A673 (cell line): ENCODE results near the gene MYO5B. TPM values are rescaled to one million over a fixed set of nuclear protein-coding genes. Genes with fewer than 3 reads are reported as not detected.

Experiments
- BruUV-seq: library from RNA; stranded (reverse); fragments of 400-500 nt; replicated peaks from 2 replicates; lab custom pipeline; 2021; lab: Mats Ljungman, UMichigan
- CTCF ChIA-PET: fragments of 300-600 bp; sonication (Branson Sonifier 250); formaldehyde crosslinking; loops from one replicate; lab custom pipeline; 2022; ENCODE audit warnings: antibody characterized with exemption; lab: Charles Lee
- POLR2A ChIA-PET: fragments of 300-600 bp; sonication (Branson Sonifier 250); formaldehyde crosslinking; loops from one replicate; lab custom pipeline; 2022; ENCODE audit warnings: antibody characterized with exemption; ENCODE audit not compliant: low non-redundant PET; lab: Charles Lee
- DNase-seq: peaks from one replicate; pipeline ENCODE4 v3.0.0-alpha.2; 2015; ENCODE audit warnings: low spot score
- H3K27ac ChIP-seq: fragments of 200-600 bp; sonication (generic); 2 replicates; pipeline ENCODE4 v1.5.1; 2016; ENCODE audit warnings: mixed run types, low read depth, mild to moderate bottlenecking, mixed read lengths, antibody characterized with exemption, low read length; ENCODE audit not compliant: poor library complexity, severe bottlenecking
- H3K27me3 ChIP-seq: fragments of 200-600 bp; sonication (generic); replicated peaks from 2 replicates; pipeline ENCODE4 v1.6.1; 2017; ENCODE audit warnings: mixed run types, low read depth, mild to moderate bottlenecking, mixed read lengths, antibody characterized with exemption, low read length; ENCODE audit not compliant: insufficient read depth, poor library complexity
- H3K36me3 ChIP-seq: fragments of 200-600 bp; sonication (generic); 2 replicates; pipeline ENCODE4 v1.6.1; 2016; ENCODE audit warnings: mixed run types, mild to moderate bottlenecking, mixed read lengths, antibody characterized with exemption, low read length; ENCODE audit not compliant: insufficient read depth, poor library complexity, severe bottlenecking
- H3K4me1 ChIP-seq: fragments of 200-600 bp; sonication (generic); 2 replicates; pipeline ENCODE4 v1.6.1; 2017; ENCODE audit warnings: mixed run types, mild to moderate bottlenecking, mixed read lengths, antibody characterized with exemption, low read length; ENCODE audit not compliant: insufficient read depth, poor library complexity, severe bottlenecking
- H3K4me3 ChIP-seq: fragments of 200-600 bp; sonication (generic); 2 replicates; pipeline ENCODE4 v1.5.1; 2016; ENCODE audit warnings: low read depth, mixed run types, mild to moderate bottlenecking, mixed read lengths, low read length; ENCODE audit not compliant: poor library complexity, severe bottlenecking
- H3K9me3 ChIP-seq: fragments of 200-600 bp; sonication (generic); 2 replicates; pipeline ENCODE4 v1.6.1; 2016; ENCODE audit warnings: mixed run types, low read depth, mild to moderate bottlenecking, mixed read lengths, antibody characterized with exemption, low read length; ENCODE audit not compliant: poor library complexity, severe bottlenecking
- EZH2 ChIP-seq: fragments of 200-600 bp; sonication (generic); IDR thresholded peaks from 2 replicates; pipeline ENCODE4 v1.6.1; 2017; ENCODE audit warnings: borderline replicate concordance, low read depth, mild to moderate bottlenecking, mixed read lengths, antibody characterized with exemption, low read length; ENCODE audit not compliant: poor library complexity, severe bottlenecking
- intact Hi-C: fragments of 100-400 bp; cut with micrococcal nuclease; formaldehyde crosslinking; loops from one replicate; pipeline ENCODE4 v1.10.0; 2022; ENCODE audit not compliant: unreplicated experiment
- total RNA-seq: library from RNA; stranded (reverse); gene quantifications from 2 replicates; pipeline ENCODE4 v1.2.3, GENCODE V29; 2021
- TF ChIP-seq, protein P1 (sequence below): fragments of 300-800, 200-600 bp; sonication (generic); conservative IDR thresholded peaks from 2 replicates; pipeline ENCODE4 v1.5.1; 2017; ENCODE audit warnings: low read depth, mild to moderate bottlenecking, antibody characterized with exemption, low read length, moderate library complexity, mixed read lengths

MYO5B gene
- total RNA-seq, 1 experiment from 2014 or later: 0.30 TPM

DNA sequence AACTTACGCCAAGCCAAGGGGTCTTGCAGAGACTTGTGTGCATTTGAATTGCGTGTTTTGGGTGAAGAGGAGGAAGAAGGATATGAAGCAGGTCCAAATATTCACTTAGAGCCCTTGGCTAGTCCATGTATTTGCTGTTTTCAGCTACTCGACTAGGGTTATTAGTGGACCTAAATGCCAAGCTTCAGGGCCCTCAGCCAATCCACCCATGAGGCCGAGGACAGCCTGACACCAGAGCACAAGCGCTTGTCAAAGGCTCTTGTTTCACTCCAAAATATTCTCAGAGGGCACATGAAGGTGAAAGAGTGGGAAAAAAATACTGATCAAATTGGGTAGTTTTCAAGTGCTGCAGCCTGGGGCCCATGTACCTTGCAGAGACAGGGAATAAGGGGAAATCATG lies 206.8 kb downstream of the MYO5B start:
- POLR2A ChIA-PET: no interaction called here

DNA sequence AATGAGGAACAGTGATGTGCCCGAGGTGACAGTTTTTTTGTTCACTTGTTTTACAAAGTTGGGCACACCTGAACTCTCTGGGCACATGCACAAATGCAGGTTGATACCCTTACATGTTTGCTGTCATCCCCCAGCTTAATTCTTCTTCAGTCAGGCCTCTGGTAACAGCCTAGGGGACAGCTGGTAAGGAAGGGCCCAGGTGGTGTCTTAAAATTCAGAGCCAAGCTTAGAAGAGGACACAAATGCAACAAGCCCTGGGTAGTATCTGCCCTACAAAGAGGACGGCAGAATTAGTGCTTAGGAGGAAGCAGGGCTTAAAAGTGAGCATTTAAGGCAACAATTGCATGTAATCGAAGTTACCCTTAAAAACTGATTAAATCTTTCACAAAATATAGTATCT lies 209.7 kb downstream of the MYO5B start:
- DNase-seq: no peak
- BruUV-seq: no TSS peak
- POLR2A ChIA-PET: no interaction called here
- intact Hi-C loops: no loop called here
- Histone ChIP-seq H3K27ac (no peak overlapping the region), H3K4me1 (no peaks in the 10 kb centered on the region), H3K4me3 (no peak overlapping the region), H3K27me3 (peaks cover 61% of the 10 kb centered on the region), H3K36me3 (no peaks in the 10 kb centered on the region), H3K9me3 (no peaks in the 10 kb centered on the region)
- no peak for TF ChIP-seq EZH2
- TF ChIP-seq, protein P1, sequence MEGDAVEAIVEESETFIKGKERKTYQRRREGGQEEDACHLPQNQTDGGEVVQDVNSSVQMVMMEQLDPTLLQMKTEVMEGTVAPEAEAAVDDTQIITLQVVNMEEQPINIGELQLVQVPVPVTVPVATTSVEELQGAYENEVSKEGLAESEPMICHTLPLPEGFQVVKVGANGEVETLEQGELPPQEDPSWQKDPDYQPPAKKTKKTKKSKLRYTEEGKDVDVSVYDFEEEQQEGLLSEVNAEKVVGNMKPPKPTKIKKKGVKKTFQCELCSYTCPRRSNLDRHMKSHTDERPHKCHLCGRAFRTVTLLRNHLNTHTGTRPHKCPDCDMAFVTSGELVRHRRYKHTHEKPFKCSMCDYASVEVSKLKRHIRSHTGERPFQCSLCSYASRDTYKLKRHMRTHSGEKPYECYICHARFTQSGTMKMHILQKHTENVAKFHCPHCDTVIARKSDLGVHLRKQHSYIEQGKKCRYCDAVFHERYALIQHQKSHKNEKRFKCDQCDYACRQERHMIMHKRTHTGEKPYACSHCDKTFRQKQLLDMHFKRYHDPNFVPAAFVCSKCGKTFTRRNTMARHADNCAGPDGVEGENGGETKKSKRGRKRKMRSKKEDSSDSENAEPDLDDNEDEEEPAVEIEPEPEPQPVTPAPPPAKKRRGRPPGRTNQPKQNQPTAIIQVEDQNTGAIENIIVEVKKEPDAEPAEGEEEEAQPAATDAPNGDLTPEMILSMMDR: no peak
- CTCF ChIA-PET: no interaction called here

More for the DNA sequence above, 206.8 kb downstream of the MYO5B start:
- H3K27ac ChIP-seq: no peak overlapping the region
- TF ChIP-seq, protein P1: no peak
- no peak for TF ChIP-seq EZH2
- H3K27me3 ChIP-seq: peaks cover 56% of the 10 kb centered on the region
- no TSS peak for BruUV-seq
- H3K36me3 ChIP-seq: no peaks in the 10 kb centered on the region
- no peak for DNase-seq
- no peaks in the 10 kb centered on the region for H3K9me3 ChIP-seq
- H3K4me1 ChIP-seq: no peaks in the 10 kb centered on the region
- H3K4me3 ChIP-seq: no peak overlapping the region
- CTCF ChIA-PET: no interaction called here
- intact Hi-C loops: no loop called here

DNA sequence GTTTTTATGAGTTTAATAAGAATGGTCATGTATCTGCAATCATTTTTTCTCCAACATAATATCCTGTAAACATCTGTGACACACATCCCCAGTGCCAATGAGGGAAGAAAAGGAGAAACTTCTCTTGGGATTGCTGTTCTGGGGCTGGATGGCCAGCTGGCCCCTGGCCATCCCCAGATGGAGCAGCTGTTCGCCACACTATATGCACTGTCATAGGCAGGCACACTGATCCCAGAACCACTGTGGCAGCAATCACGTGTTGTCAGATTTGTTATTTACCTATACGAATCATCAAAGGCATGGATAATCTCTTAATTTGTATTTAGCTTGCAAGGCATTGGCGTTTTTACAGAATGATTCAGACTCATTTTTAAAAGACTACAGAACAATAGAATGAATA lies 214.1 kb downstream of the MYO5B start:
- CTCF ChIA-PET: no interaction called here
- no TSS peak for BruUV-seq
- Histone ChIP-seq H3K9me3 (no peaks in the 10 kb centered on the region), H3K36me3 (no peaks in the 10 kb centered on the region), H3K4me1 (no peaks in the 10 kb centered on the region), H3K27me3 (peaks cover 75% of the 10 kb centered on the region), H3K27ac (no peak overlapping the region), H3K4me3 (no peak overlapping the region)
- intact Hi-C loops: no loop called here
- no peak for DNase-seq
- TF ChIP-seq, protein P1: no peak
- no peak for TF ChIP-seq EZH2
- POLR2A ChIA-PET: no interaction called here
